DOHH2 (cell line): ENCODE results near the gene PDGFB.

ENCODE experiments used
- H3F3A ChIP-seq: fragments of 200-600 bp; sonication (generic), shearing (Covaris generic); 2 replicates; pipeline ENCODE4 v1.6.0; 2016; ENCODE audit warnings: antibody characterized with exemption, mild to moderate bottlenecking; ENCODE audit not compliant: control insufficient read depth, insufficient read depth
- H3K27ac ChIP-seq: fragments of 200-600 bp; sonication (generic); 2 replicates; pipeline ENCODE4 v1.5.1; 2014; ENCODE audit warnings: low read depth, mild to moderate bottlenecking, low read length, moderate library complexity
- H3K27me3 ChIP-seq: fragments of 200-600 bp; sonication (generic); 2 replicates; pipeline ENCODE4 v1.6.1; 2014; ENCODE audit warnings: mild to moderate bottlenecking, low read length, mixed read lengths; ENCODE audit not compliant: control insufficient read depth
- H3K36me3 ChIP-seq: fragments of 200-600 bp; sonication (generic); 2 replicates; pipeline ENCODE4 v1.6.1; 2014; ENCODE audit warnings: mild to moderate bottlenecking, low read length, moderate library complexity, mixed read lengths; ENCODE audit not compliant: control insufficient read depth
- H3K4me1 ChIP-seq: fragments of 200-600 bp; sonication (generic); 2 replicates; pipeline ENCODE4 v1.6.1; 2014; ENCODE audit warnings: mild to moderate bottlenecking, low read length, mixed read lengths; ENCODE audit not compliant: control insufficient read depth
- H3K4me2 ChIP-seq: fragments of 200-600 bp; sonication (generic); 2 replicates; pipeline ENCODE4 v1.6.0; 2014; ENCODE audit warnings: mild to moderate bottlenecking, low read length, moderate library complexity
- H3K4me3 ChIP-seq: fragments of 200-600 bp; sonication (generic); 2 replicates; pipeline ENCODE4 v1.5.1; 2014; ENCODE audit warnings: mild to moderate bottlenecking, low read length, mixed read lengths
- H3K79me2 ChIP-seq: fragments of 200-600 bp; sonication (generic); 2 replicates; pipeline ENCODE4 v1.6.1; 2014; ENCODE audit warnings: mild to moderate bottlenecking, low read length, mixed read lengths; ENCODE audit not compliant: control insufficient read depth
- H3K9me2 ChIP-seq: fragments of 200-600 bp; sonication (generic); replicated peaks from 2 replicates; pipeline ENCODE4 v1.6.1; 2014; ENCODE audit warnings: mild to moderate bottlenecking, low read length, mixed read lengths; ENCODE audit not compliant: control insufficient read depth
- H3K9me3 ChIP-seq: fragments of 200-600 bp; sonication (generic); 2 replicates; pipeline ENCODE4 v1.6.1; 2014; ENCODE audit warnings: antibody characterized with exemption, low read length, mixed read lengths; ENCODE audit not compliant: control insufficient read depth, insufficient read depth
- H4K20me1 ChIP-seq: fragments of 200-600 bp; sonication (generic); 2 replicates; pipeline ENCODE4 v1.6.0; 2014; ENCODE audit warnings: low read depth, mild to moderate bottlenecking, antibody characterized with exemption, low read length, moderate library complexity; ENCODE audit not compliant: control insufficient read depth, insufficient read depth
- EZH2phosphoT487 ChIP-seq: fragments of 200-600 bp; sonication (generic); IDR thresholded peaks from 2 replicates; pipeline ENCODE4 v1.6.1; 2017; ENCODE audit warnings: borderline replicate concordance, mild to moderate bottlenecking, antibody characterized with exemption, low read length, moderate library complexity, mixed read lengths
- TF ChIP-seq, protein P1 (sequence below): fragments of 200-600 bp; sonication (generic); IDR thresholded peaks from one replicate; pipeline ENCODE4 v1.5.1; 2014; ENCODE audit warnings: antibody characterized with exemption, mild to moderate bottlenecking, low read depth, low read length; ENCODE audit not compliant: poor library complexity, severe bottlenecking

PDGFB gene

DNA sequence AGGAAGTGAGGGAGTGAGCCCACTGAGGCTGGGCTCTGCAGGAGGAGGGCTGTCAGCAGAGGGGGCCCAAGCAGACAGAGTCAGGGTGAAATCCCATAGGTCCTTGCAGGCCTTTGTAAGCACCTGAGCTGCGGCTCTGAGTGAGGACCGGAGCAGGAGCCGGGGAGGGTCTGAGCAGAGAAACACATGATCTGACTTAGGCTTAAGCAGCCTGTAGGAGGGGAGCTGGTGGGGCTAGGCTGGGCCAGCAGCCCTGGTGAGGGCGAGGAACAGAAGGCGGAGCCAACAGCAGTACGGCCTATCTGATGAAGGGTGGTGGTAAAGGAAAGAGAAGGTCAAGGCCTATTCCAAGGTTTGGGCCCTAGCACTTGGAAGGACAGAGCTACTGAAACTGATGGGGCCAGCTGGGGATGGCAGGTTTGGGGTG, 65.4 kb downstream of the PDGFB start:
- Histone ChIP-seq H3K9me3 (no peaks in the 10 kb centered on the region), H3K79me2 (no peaks in the 10 kb centered on the region), H3K27ac (no peak overlapping the region), H3K36me3 (no peaks in the 10 kb centered on the region), H3K27me3 (no peaks in the 10 kb centered on the region), H3F3A (no peaks in the 10 kb centered on the region), H3K4me1 (peaks cover 8% of the 10 kb centered on the region), H3K4me2 (no peak overlapping the region), H4K20me1 (no peaks in the 10 kb centered on the region), H3K9me2 (no peaks in the 10 kb centered on the region), H3K4me3 (no peak overlapping the region)
- no peak for TF ChIP-seq EZH2phosphoT487
- TF ChIP-seq, protein P1, sequence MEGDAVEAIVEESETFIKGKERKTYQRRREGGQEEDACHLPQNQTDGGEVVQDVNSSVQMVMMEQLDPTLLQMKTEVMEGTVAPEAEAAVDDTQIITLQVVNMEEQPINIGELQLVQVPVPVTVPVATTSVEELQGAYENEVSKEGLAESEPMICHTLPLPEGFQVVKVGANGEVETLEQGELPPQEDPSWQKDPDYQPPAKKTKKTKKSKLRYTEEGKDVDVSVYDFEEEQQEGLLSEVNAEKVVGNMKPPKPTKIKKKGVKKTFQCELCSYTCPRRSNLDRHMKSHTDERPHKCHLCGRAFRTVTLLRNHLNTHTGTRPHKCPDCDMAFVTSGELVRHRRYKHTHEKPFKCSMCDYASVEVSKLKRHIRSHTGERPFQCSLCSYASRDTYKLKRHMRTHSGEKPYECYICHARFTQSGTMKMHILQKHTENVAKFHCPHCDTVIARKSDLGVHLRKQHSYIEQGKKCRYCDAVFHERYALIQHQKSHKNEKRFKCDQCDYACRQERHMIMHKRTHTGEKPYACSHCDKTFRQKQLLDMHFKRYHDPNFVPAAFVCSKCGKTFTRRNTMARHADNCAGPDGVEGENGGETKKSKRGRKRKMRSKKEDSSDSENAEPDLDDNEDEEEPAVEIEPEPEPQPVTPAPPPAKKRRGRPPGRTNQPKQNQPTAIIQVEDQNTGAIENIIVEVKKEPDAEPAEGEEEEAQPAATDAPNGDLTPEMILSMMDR, result no peak

DNA sequence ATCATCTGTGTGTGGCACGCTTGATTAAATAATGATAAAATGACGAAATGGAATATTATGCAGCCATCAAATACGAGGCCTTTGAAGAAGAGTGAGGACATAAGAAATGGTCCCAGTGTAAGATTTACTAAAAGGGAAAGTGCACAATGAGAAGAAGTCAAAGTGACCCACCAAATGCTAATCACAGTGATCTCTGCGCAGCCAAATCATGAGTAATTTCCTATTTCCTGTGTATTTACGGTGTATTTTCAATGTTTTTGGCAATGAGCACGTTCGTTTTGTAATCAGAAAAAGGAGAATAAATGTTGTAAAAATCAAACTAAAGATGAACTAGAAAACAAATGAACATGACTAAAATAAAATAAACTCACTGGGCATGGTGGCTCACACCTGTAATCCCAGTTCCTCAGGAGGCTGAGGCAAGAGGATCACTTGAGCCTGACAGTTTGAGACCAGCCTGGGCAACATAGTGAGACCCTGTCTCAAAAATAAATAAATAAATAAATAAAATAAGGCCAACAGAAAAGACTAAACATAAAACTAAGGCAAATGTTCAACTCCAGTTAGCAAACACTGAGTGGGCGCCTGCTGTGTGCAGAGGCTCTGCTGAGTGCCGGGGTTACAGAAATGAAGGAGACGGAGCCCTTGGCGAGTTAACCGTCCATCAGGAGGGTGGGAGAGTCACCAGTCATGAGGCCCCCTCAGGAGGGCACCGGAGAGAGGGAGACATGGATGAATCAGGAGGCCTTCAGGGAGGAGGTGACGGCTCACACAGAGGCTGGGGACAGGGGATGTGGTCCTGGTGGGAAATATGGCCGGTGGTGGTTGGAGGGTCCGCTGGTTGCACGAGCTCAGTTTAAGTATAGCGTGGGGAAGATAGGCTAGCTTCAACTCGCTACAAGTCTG, 66.3 kb downstream of the PDGFB start:
- no peaks in the 10 kb centered on the region for H3K79me2 ChIP-seq
- no peaks in the 10 kb centered on the region for H3F3A ChIP-seq
- H3K36me3 ChIP-seq, result no peaks in the 10 kb centered on the region
- H3K27ac ChIP-seq, result no peak overlapping the region
- no peaks in the 10 kb centered on the region for H3K9me2 ChIP-seq
- H3K4me2 ChIP-seq, result no peak overlapping the region
- H3K4me1 ChIP-seq, result peaks cover 18% of the 10 kb centered on the region
- H3K9me3 ChIP-seq, result no peaks in the 10 kb centered on the region
- no peaks in the 10 kb centered on the region for H4K20me1 ChIP-seq
- H3K4me3 ChIP-seq, result no peak overlapping the region
- H3K27me3 ChIP-seq, result no peaks in the 10 kb centered on the region
- TF ChIP-seq EZH2phosphoT487, result no peak
- TF ChIP-seq, protein P1, result no peak

GRCh38 chr22:39177791-39178190, 67.0 kb downstream of the PDGFB start:
- Histone ChIP-seq H3K4me3 (no peak overlapping the region), H3K27me3 (no peaks in the 10 kb centered on the region), H3K4me1 (peaks cover 24% of the 10 kb centered on the region), H4K20me1 (no peaks in the 10 kb centered on the region), H3K27ac (no peak overlapping the region), H3K9me2 (no peaks in the 10 kb centered on the region), H3K36me3 (no peaks in the 10 kb centered on the region), H3K4me2 (no peak overlapping the region), H3F3A (no peaks in the 10 kb centered on the region), H3K9me3 (no peaks in the 10 kb centered on the region), H3K79me2 (no peaks in the 10 kb centered on the region)
- TF ChIP-seq EZH2phosphoT487, result no peak
- TF ChIP-seq, protein P1, result no peak
